HepG2 (cell line): ENCODE data around the gene RASSF4. TPM values are rescaled to one million over a fixed set of nuclear protein-coding genes. Genes with fewer than 3 reads are reported as not detected.

Experiments
- FOXA3 ChIP-seq: IDR thresholded peaks from 2 replicates; pipeline ENCODE4 v1.6.1; 2016; ENCODE audit warnings: missing genetic modification reagents, missing compliant biosample characterization
- FOXM1 ChIP-seq: sonication (generic); formaldehyde crosslinking; IDR thresholded peaks from 2 replicates; pipeline ENCODE4 v1.5.0; 2020; ENCODE audit warnings: missing genetic modification reagents
- GATAD2A ChIP-seq: IDR thresholded peaks from 2 replicates; pipeline ENCODE4 v1.6.1; 2016
- GPN1 ChIP-seq: sonication (generic); formaldehyde crosslinking; IDR thresholded peaks from 2 replicates; pipeline ENCODE4 v1.5.1; 2020; ENCODE audit warnings: missing genetic modification reagents, borderline replicate concordance
- HNRNPK ChIP-seq: fragments of 200-400 bp; formaldehyde crosslinking; IDR thresholded peaks from 2 replicates; pipeline ENCODE4 v1.6.1; 2018; ENCODE audit warnings: low read length, low read depth, moderate library complexity, mild to moderate bottlenecking; ENCODE audit not compliant: poor library complexity, severe bottlenecking
- IKZF4 ChIP-seq: sonication (generic); formaldehyde crosslinking; IDR thresholded peaks from 2 replicates; pipeline ENCODE4 v1.5.1; 2020; ENCODE audit warnings: borderline replicate concordance, mild to moderate bottlenecking, low read depth, missing genetic modification reagents; ENCODE audit errors: not compliant biosample characterization
- ISL2 ChIP-seq: sonication (generic); formaldehyde crosslinking; IDR thresholded peaks from 2 replicates; pipeline ENCODE4 v1.5.0; 2020; ENCODE audit warnings: missing genetic modification reagents
- KAT7 ChIP-seq: IDR thresholded peaks from 2 replicates; pipeline ENCODE4 v1.6.1; 2018; ENCODE audit warnings: borderline replicate concordance, missing compliant biosample characterization
- LCORL ChIP-seq, 2 experiments: fragments of 450-650 bp in 1 of 2; sonication (generic) in 1 of 2; formaldehyde crosslinking in 1 of 2; IDR thresholded peaks; 2 replicates each; pipeline versions ENCODE4 v1.5.0 to v1.6.1; 2017 to 2020; ENCODE audit warnings: antibody characterized with exemption in 1 of 2, missing genetic modification reagents in 1 of 2
- MIER3 ChIP-seq: IDR thresholded peaks from 2 replicates; pipeline ENCODE4 v1.6.1; 2016; ENCODE audit warnings: missing compliant biosample characterization, borderline replicate concordance
- RBM39 ChIP-seq: fragments of 200-400 bp; formaldehyde crosslinking; IDR thresholded peaks from one replicate; pipeline ENCODE4 v1.6.1; 2018; ENCODE audit warnings: antibody characterized with exemption, mild to moderate bottlenecking, low read depth, low read length; ENCODE audit not compliant: poor library complexity, severe bottlenecking
- SATB2 ChIP-seq: sonication (generic); formaldehyde crosslinking; IDR thresholded peaks from 2 replicates; pipeline ENCODE4 v1.5.0; 2020; ENCODE audit warnings: missing genetic modification reagents
- SP5 ChIP-seq: IDR thresholded peaks from 2 replicates; pipeline ENCODE4 v1.6.1; 2016; ENCODE audit warnings: low read depth, borderline replicate concordance
- TARDBP ChIP-seq: sonication (generic); formaldehyde crosslinking; IDR thresholded peaks from 2 replicates; pipeline ENCODE4 v1.8.0; 2022; ENCODE audit warnings: mild to moderate bottlenecking, missing genetic modification reagents
- TEAD2 ChIP-seq: sonication (generic); formaldehyde crosslinking; IDR thresholded peaks from 2 replicates; pipeline ENCODE4 v1.9.0; 2021; ENCODE audit warnings: missing genetic modification reagents
- ZBTB25 ChIP-seq: IDR thresholded peaks from 2 replicates; pipeline ENCODE4 v1.6.1; 2018; ENCODE audit warnings: missing genetic modification reagents
- ZNF276 ChIP-seq: sonication (generic); formaldehyde crosslinking; IDR thresholded peaks from 2 replicates; pipeline ENCODE4 v1.4.0; 2020; ENCODE audit warnings: mild to moderate bottlenecking, low read depth, missing genetic modification reagents
- ZNF354B ChIP-seq: sonication (generic); formaldehyde crosslinking; IDR thresholded peaks from 2 replicates; pipeline ENCODE4 v1.8.0; 2022; ENCODE audit warnings: mild to moderate bottlenecking, missing genetic modification reagents
- ZNF563 ChIP-seq: sonication (generic); formaldehyde crosslinking; IDR thresholded peaks from 2 replicates; pipeline ENCODE4 v1.8.0; 2022; ENCODE audit warnings: mild to moderate bottlenecking, moderate library complexity, missing genetic modification reagents
- ZNF572 ChIP-seq: sonication (generic); formaldehyde crosslinking; IDR thresholded peaks from 2 replicates; pipeline ENCODE4 v1.5.1; 2020; ENCODE audit warnings: mild to moderate bottlenecking, missing genetic modification reagents
- ZNF619 ChIP-seq: sonication (generic); formaldehyde crosslinking; IDR thresholded peaks from 2 replicates; pipeline ENCODE4 v1.4.0; 2020; ENCODE audit warnings: mild to moderate bottlenecking, missing genetic modification reagents
- ZSCAN20 ChIP-seq: sonication (generic); formaldehyde crosslinking; IDR thresholded peaks from 2 replicates; pipeline ENCODE4 v1.4.0; 2020; ENCODE audit warnings: missing genetic modification reagents, mild to moderate bottlenecking, borderline replicate concordance
- polyA plus RNA-seq, 8 experiments: library from polyadenylated mRNA; depleted of rRNA in 3 of 8; stranded (reverse) in 7 of 8; unstranded in 1 of 8; fragments of >200 nt; fragmentation: Illumina TruSeq in 4 of 8; extraction: Trizol in 4 of 8; gene quantifications; 2 replicates each; pipeline versions ENCODE4 v1.2.1 to v1.2.3, GENCODE V29; 2011 to 2016; ENCODE audit warnings: low read depth in 4 of 8, missing spikeins in 1 of 8, mixed read lengths in 1 of 8; ENCODE audit not compliant: insufficient read depth in 1 of 8
- total RNA-seq, 5 experiments: library from RNA; depleted of rRNA; stranded (reverse); fragments of >200 nt; fragmentation: Illumina TruSeq; extraction: Trizol; gene quantifications; 2 replicates each; pipeline ENCODE4 v1.2.3, GENCODE V29; 2016; ENCODE audit warnings: low read depth in 1 of 5
- TF ChIP-seq, protein P1 (sequence below): IDR thresholded peaks from 2 replicates; pipeline ENCODE4 v1.6.1; 2016; ENCODE audit warnings: low read depth, borderline replicate concordance
- TF ChIP-seq, protein P2 (sequence below): sonication (generic); formaldehyde crosslinking; IDR thresholded peaks from 2 replicates; pipeline ENCODE4 v1.4.0; 2020; ENCODE audit warnings: missing genetic modification reagents
- TF ChIP-seq, protein P3 (sequence below): sonication (generic); formaldehyde crosslinking; IDR thresholded peaks from 2 replicates; pipeline ENCODE4 v1.4.0; 2020; ENCODE audit warnings: missing genetic modification reagents

RASSF4 gene
- total and polyA plus RNA-seq, 2 of the 13 experiments (the other 11 are each of a cell fraction or from before 2014, with no cell fraction given) = 34.0 to 51.7 TPM

- no peak for TF ChIP-seq MIER3 (CRISPR knock-in tag)
- TF ChIP-seq FOXA3 = 0 out of 2 replicates have a peak, but pooled peaks have one; percentile 9
- TF ChIP-seq KAT7 (CRISPR knock-in tag) = peak; percentile 52
- TF ChIP-seq FOXM1 (CRISPR knock-in tag) = no peak
- TF ChIP-seq SP5 = no peak
- no peak for TF ChIP-seq TARDBP (CRISPR knock-in tag)
- no peak for TF ChIP-seq ZNF619 (CRISPR knock-in tag)
- no peak for TF ChIP-seq GATAD2A
- TF ChIP-seq HNRNPK = no peak
- TF ChIP-seq GPN1 = no peak
- TF ChIP-seq, protein P1, sequence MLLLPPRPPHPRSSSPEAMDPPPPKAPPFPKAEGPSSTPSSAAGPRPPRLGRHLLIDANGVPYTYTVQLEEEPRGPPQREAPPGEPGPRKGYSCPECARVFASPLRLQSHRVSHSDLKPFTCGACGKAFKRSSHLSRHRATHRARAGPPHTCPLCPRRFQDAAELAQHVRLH (CRISPR knock-in tag) = no peak
- TF ChIP-seq ZNF276 (CRISPR knock-in tag) = no peak; the same call in 1 of the 2 replicates
- TF ChIP-seq, protein P2, sequence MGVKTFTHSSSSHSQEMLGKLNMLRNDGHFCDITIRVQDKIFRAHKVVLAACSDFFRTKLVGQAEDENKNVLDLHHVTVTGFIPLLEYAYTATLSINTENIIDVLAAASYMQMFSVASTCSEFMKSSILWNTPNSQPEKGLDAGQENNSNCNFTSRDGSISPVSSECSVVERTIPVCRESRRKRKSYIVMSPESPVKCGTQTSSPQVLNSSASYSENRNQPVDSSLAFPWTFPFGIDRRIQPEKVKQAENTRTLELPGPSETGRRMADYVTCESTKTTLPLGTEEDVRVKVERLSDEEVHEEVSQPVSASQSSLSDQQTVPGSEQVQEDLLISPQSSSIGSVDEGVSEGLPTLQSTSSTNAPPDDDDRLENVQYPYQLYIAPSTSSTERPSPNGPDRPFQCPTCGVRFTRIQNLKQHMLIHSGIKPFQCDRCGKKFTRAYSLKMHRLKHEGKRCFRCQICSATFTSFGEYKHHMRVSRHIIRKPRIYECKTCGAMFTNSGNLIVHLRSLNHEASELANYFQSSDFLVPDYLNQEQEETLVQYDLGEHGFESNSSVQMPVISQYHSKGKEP = no peak
- 0 out of 2 replicates have a peak, but pooled peaks have one; percentile 39 for TF ChIP-seq TEAD2 (CRISPR knock-in tag)
- TF ChIP-seq SATB2 (CRISPR knock-in tag) = no peak
- no peak for TF ChIP-seq ZNF572
- no peak for TF ChIP-seq ISL2 (CRISPR knock-in tag)
- no peak; the same call in 1 of the 2 replicates for TF ChIP-seq ZNF563 (CRISPR knock-in tag)
- TF ChIP-seq, protein P3, sequence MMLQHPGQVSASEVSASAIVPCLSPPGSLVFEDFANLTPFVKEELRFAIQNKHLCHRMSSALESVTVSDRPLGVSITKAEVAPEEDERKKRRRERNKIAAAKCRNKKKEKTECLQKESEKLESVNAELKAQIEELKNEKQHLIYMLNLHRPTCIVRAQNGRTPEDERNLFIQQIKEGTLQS (CRISPR knock-in tag) = no peak
- no peak for TF ChIP-seq ZSCAN20 (CRISPR knock-in tag)
- no peak for TF ChIP-seq RBM39
- no peak for TF ChIP-seq IKZF4 (CRISPR knock-in tag)
- TF ChIP-seq LCORL (IDR thresholded peaks at IDR 0.05) = no peak
- TF ChIP-seq LCORL (CRISPR knock-in tag; IDR thresholded peaks at IDR 0.05) = no peak
- TF ChIP-seq ZNF354B (CRISPR knock-in tag) = peak; percentile 61; the same call in 1 of the 2 replicates
- TF ChIP-seq ZBTB25 (CRISPR knock-in tag) = no peak; the same call in 1 of the 2 replicates
Measured at GRCh38 chr10:44977287-44978212, 17.9 kb downstream of the RASSF4 start (continued).
